ENCODE results near the gene TECTA. TPM values are rescaled to one million over a fixed set of nuclear protein-coding genes. Genes with fewer than 3 reads are reported as not detected.

TECTA gene
- total RNA-seq, 4 donors from 2014 or later = under 0.01 to 2.8 (median 1.1) TPM; not detected in 1

- intact Hi-C loops (cut with DNase I; ENCODE audit: low total_unique reads) = no loop called here
- Histone ChIP-seq H3K9me3 (no peaks in the 10 kb centered on the region), H3K27me3 (no peaks in the 10 kb centered on the region), H3K27ac (no peak overlapping the region), H3K4me1 (no peaks in the 10 kb centered on the region), H3K4me3 (no peak overlapping the region), H3K36me3 (no peaks in the 10 kb centered on the region)
- peak; percentile 64 to 76 (median 70) for TF ChIP-seq CTCF (IDR thresholded peaks at IDR 0.05)
- no peak for TF ChIP-seq POLR2A (IDR thresholded peaks at IDR 0.05)
- peak; percentile 24 to 54 for DNase-seq
Observed at GRCh38 chr11:121194731-121195596, 93.9 kb downstream of the TECTA start.

- H3K27me3 ChIP-seq = no peaks in the 10 kb centered on the region
- H3K4me1 ChIP-seq = no peaks in the 10 kb centered on the region
- H3K27ac ChIP-seq = no peak overlapping the region
- no peak for TF ChIP-seq CTCF (IDR thresholded peaks at IDR 0.05)
- TF ChIP-seq POLR2A (IDR thresholded peaks at IDR 0.05) = no peak
- no peaks in the 10 kb centered on the region for H3K9me3 ChIP-seq
- no peak overlapping the region for H3K4me3 ChIP-seq
- no peaks in the 10 kb centered on the region for H3K36me3 ChIP-seq
- no peak for DNase-seq
- intact Hi-C loops (cut with DNase I; ENCODE audit: low total_unique reads) = no loop called here
Observed at GRCh38 chr11:121198491-121198890, 97.4 kb downstream of the TECTA start.

GRCh38 chr11:121199516-121199915, 98.5 kb downstream of the TECTA start:
- no peaks in the 10 kb centered on the region for H3K36me3 ChIP-seq
- TF ChIP-seq POLR2A (IDR thresholded peaks at IDR 0.05) (no peak), CTCF (IDR thresholded peaks at IDR 0.05) (no peak)
- H3K27ac ChIP-seq = no peak overlapping the region
- no peaks in the 10 kb centered on the region for H3K4me1 ChIP-seq
- H3K27me3 ChIP-seq = no peaks in the 10 kb centered on the region
- H3K9me3 ChIP-seq = no peaks in the 10 kb centered on the region
- DNase-seq = no peak
- intact Hi-C loops (cut with DNase I; ENCODE audit: low total_unique reads) = no loop called here
- H3K4me3 ChIP-seq = no peak overlapping the region

- no peak for DNase-seq
- Histone ChIP-seq H3K4me1 (no peaks in the 10 kb centered on the region), H3K27me3 (no peaks in the 10 kb centered on the region), H3K9me3 (no peaks in the 10 kb centered on the region), H3K4me3 (no peak overlapping the region), H3K36me3 (no peaks in the 10 kb centered on the region), H3K27ac (no peak overlapping the region)
- TF ChIP-seq POLR2A (IDR thresholded peaks at IDR 0.05) (no peak), CTCF (IDR thresholded peaks at IDR 0.05) (no peak)
- intact Hi-C loops (cut with DNase I; ENCODE audit: low total_unique reads) = no loop called here
Observed at GRCh38 chr11:121206810-121207209, 105.8 kb downstream of the TECTA start.

GRCh38 chr11:121207485-121208115, 106.6 kb downstream of the TECTA start:
- intact Hi-C loops (cut with DNase I; ENCODE audit: low total_unique reads) = no loop called here
- TF ChIP-seq POLR2A (IDR thresholded peaks at IDR 0.05) = no peak
- no peak for TF ChIP-seq CTCF (IDR thresholded peaks at IDR 0.05)
- Histone ChIP-seq H3K27me3 (no peaks in the 10 kb centered on the region), H3K9me3 (no peaks in the 10 kb centered on the region), H3K36me3 (no peaks in the 10 kb centered on the region), H3K4me1 (no peaks in the 10 kb centered on the region), H3K27ac (no peak overlapping the region), H3K4me3 (no peak overlapping the region)
- no peak for DNase-seq
